Muscle of leg (tissue), 16 donors: ENCODE results near the gene CBX6. TPM values are rescaled to one million over a fixed set of nuclear protein-coding genes. Genes with fewer than 3 reads are reported as not detected.
"Not testable (repeated sequence)": the region's sequence is repeated elsewhere in the genome, so short reads cannot be mapped to it uniquely, and the experiment has no call there.

ENCODE experiments used
- DNase-seq: peaks from one replicate; pipeline ENCODE4 v3.0.0; 2013
- H3K27ac ChIP-seq: one replicate; pipeline ENCODE4 v1.5.1; 2013; ENCODE audit warnings: mild to moderate bottlenecking, low read length, control low read depth
- H3K27me3 ChIP-seq: one replicate; pipeline ENCODE4 v1.6.1; 2013; ENCODE audit warnings: low read length; ENCODE audit not compliant: control insufficient read depth, insufficient read depth
- H3K36me3 ChIP-seq: one replicate; pipeline ENCODE4 v1.6.1; 2013; ENCODE audit warnings: low read length; ENCODE audit not compliant: control insufficient read depth, insufficient read depth
- H3K4me1 ChIP-seq: one replicate; pipeline ENCODE4 v1.6.1; 2013; ENCODE audit warnings: low read length; ENCODE audit not compliant: control insufficient read depth, insufficient read depth
- H3K4me3 ChIP-seq: one replicate; pipeline ENCODE4 v1.5.1; 2013; ENCODE audit warnings: low read length, control low read depth
- H3K9me3 ChIP-seq: replicated peaks from 2 replicates; pipeline ENCODE4 v1.6.1; 2013; ENCODE audit warnings: low read depth, low read length; ENCODE audit not compliant: control insufficient read depth
- WGBS: methylation state at CpG from one replicate; pipeline ENCODE4 v1.1.5; 2013; ENCODE audit warnings: missing lambda C conversion rate; ENCODE audit not compliant: insufficient coverage; 5-methylcytosine and 5-hydroxymethylcytosine counted together
- long read RNA-seq, 11 donors: transcript quantifications; one replicate each; lab custom pipeline, GENCODE V29; 2026
- polyA plus RNA-seq, 8 donors: library from polyadenylated mRNA; unstranded; fragments of 120-200 nt; gene quantifications; one replicate each; pipeline versions ENCODE4 v1.2.1 to v1.2.3, GENCODE V29; 2013; ENCODE audit warnings: inconsistent platforms in 1 of 8, low replicate concordance in 1 of 8; ENCODE audit not compliant: insufficient read length in 8 of 8, insufficient read depth in 1 of 8
- total RNA-seq: library from RNA; stranded (reverse); fragments of 120-200 nt; gene quantifications from one replicate; pipeline ENCODE4 v1.2.4, GENCODE V29; 2013

Gene CBX6
- total RNA-seq (24.9 TPM), polyA plus RNA-seq (10 to 100 TPM; 27.6 to 51.8 (median 34.8) TPM)
- long read RNA-seq, donor 1, full-length matches to known transcripts: 2 of 2 reads
- long read RNA-seq, donor 1, partial matches to known transcripts: 0 of 2 reads
- long read RNA-seq, donor 1, other reads (novel, unspliced or antisense): 0 of 2 reads
- long read RNA-seq, donor 2, full-length matches to known transcripts: 1 of 1 reads
- long read RNA-seq, donor 2, partial matches to known transcripts: 0 of 1 reads
- long read RNA-seq, donor 2, other reads (novel, unspliced or antisense): 0 of 1 reads
- long read RNA-seq, donor 3, full-length matches to known transcripts: 7 of 7 reads
- long read RNA-seq, donor 3, partial matches to known transcripts: 0 of 7 reads
- long read RNA-seq, donor 3, other reads (novel, unspliced or antisense): 0 of 7 reads
- long read RNA-seq, donor 4, full-length matches to known transcripts: 6 of 6 reads
- long read RNA-seq, donor 4, partial matches to known transcripts: 0 of 6 reads
- long read RNA-seq, donor 4, other reads (novel, unspliced or antisense): 0 of 6 reads
- long read RNA-seq, donor 5, full-length matches to known transcripts: 17 of 17 reads
- long read RNA-seq, donor 5, partial matches to known transcripts: 0 of 17 reads
- long read RNA-seq, donor 5, other reads (novel, unspliced or antisense): 0 of 17 reads
- long read RNA-seq, donor 6, full-length matches to known transcripts: 8 of 14 reads
- long read RNA-seq, donor 6, partial matches to known transcripts: 6 of 14 reads
- long read RNA-seq, donor 6, other reads (novel, unspliced or antisense): 0 of 14 reads
- long read RNA-seq, donor 7, full-length matches to known transcripts: 7 of 7 reads
- long read RNA-seq, donor 7, partial matches to known transcripts: 0 of 7 reads
- long read RNA-seq, donor 7, other reads (novel, unspliced or antisense): 0 of 7 reads
- long read RNA-seq, donor 8, full-length matches to known transcripts: 2 of 2 reads
- long read RNA-seq, donor 8, partial matches to known transcripts: 0 of 2 reads
- long read RNA-seq, donor 8, other reads (novel, unspliced or antisense): 0 of 2 reads
- long read RNA-seq, donor 9, full-length matches to known transcripts: 4 of 4 reads
- long read RNA-seq, donor 9, partial matches to known transcripts: 0 of 4 reads
- long read RNA-seq, donor 9, other reads (novel, unspliced or antisense): 0 of 4 reads
- long read RNA-seq, donor 10, full-length matches to known transcripts: 4 of 4 reads
- long read RNA-seq, donor 10, partial matches to known transcripts: 0 of 4 reads
- long read RNA-seq, donor 10, other reads (novel, unspliced or antisense): 0 of 4 reads
- long read RNA-seq, donor 11, full-length matches to known transcripts: 9 of 9 reads
- long read RNA-seq, donor 11, partial matches to known transcripts: 0 of 9 reads
- long read RNA-seq, donor 11, other reads (novel, unspliced or antisense): 0 of 9 reads

- Histone ChIP-seq H3K36me3 (peaks cover 25% of the 10 kb centered on the region), H3K4me1 (peaks cover 32% of the 10 kb centered on the region), H3K27me3 (peaks cover 9% of the 10 kb centered on the region), H3K9me3 (no peaks in the 10 kb centered on the region), H3K27ac (peak within 1 kb of the TSS; percentile 97), H3K4me3 (peak within 1 kb of the TSS; percentile 86)
- WGBS: under 1% methylated on average over 58 of the region's 73 CpGs
- peak; percentile 99 for DNase-seq
Measured at GRCh38 chr22:38872172-38872830, at the start of gene CBX6. Gene CBX6, minus strand, starts transcription at chr22:38872216. Its CDS starts 26 bp downstream, at chr22:38872190.

GRCh38 chr22:38921806-38922205, 49.8 kb upstream of the CBX6 start:
- WGBS: 100% methylated on average over 2 of the region's 4 CpGs
- H3K4me1 ChIP-seq: peaks cover 16% of the 10 kb centered on the region
- no peak for DNase-seq
- H3K4me3 ChIP-seq: no peak overlapping the region
- H3K9me3 ChIP-seq: no peaks in the 10 kb centered on the region
- H3K27ac ChIP-seq: no peak overlapping the region
- H3K27me3 ChIP-seq: peaks cover 21% of the 10 kb centered on the region
- no peaks in the 10 kb centered on the region for H3K36me3 ChIP-seq

GRCh38 chr22:38921120-38921519, 49.1 kb upstream of the CBX6 start:
- Histone ChIP-seq H3K4me1 (peaks cover 16% of the 10 kb centered on the region), H3K4me3 (no peak overlapping the region), H3K36me3 (no peaks in the 10 kb centered on the region), H3K9me3 (no peaks in the 10 kb centered on the region), H3K27ac (no peak overlapping the region), H3K27me3 (peaks cover 26% of the 10 kb centered on the region)
- 47% methylated on average over 6 of the region's 6 CpGs for WGBS
- DNase-seq: no peak

GRCh38 chr22:38919631-38920190, 47.7 kb upstream of the CBX6 start:
- Histone ChIP-seq H3K4me1 (peaks cover 16% of the 10 kb centered on the region), H3K27ac (no peak overlapping the region), H3K4me3 (no peak overlapping the region), H3K27me3 (peaks cover 24% of the 10 kb centered on the region), H3K9me3 (no peaks in the 10 kb centered on the region), H3K36me3 (no peaks in the 10 kb centered on the region)
- no peak for DNase-seq
- no CpG with 5 or more reads among the region's 1 CpG for WGBS

GRCh38 chr22:38911434-38911833, 39.4 kb upstream of the CBX6 start:
- H3K27ac ChIP-seq: no peak overlapping the region
- WGBS: no CpG with 5 or more reads among the region's 1 CpG
- DNase-seq: no peak

DNA sequence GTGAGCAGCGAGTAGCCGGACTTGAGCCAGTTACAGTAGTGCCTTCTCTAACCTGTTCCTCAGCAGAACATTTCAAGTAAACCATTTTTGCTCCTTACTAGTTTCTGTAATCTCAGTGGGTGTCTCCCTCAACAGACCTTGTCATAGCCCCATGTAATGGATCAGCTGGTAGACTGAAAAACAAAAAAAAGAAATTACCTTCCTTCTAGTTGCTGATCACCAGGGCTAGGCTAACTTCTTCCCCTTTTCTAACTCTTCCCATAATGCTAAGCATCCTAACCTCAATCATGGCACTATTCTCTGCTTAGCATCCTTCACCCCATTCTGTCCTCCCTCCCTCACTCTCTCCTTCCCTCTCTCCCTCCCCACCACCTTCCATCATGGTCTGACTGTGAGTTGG, 35.8 kb upstream of the CBX6 start:
- Histone ChIP-seq H3K36me3 (no peaks in the 10 kb centered on the region), H3K4me1 (no peaks in the 10 kb centered on the region), H3K4me3 (no peak overlapping the region), H3K9me3 (peaks cover 2% of the 10 kb centered on the region), H3K27me3 (no peaks in the 10 kb centered on the region), H3K27ac (no peak overlapping the region)
- no CpG with 5 or more reads among the region's 2 CpGs for WGBS
- DNase-seq: no peak

More at GRCh38 chr22:38911434-38911833, 39.4 kb upstream of the CBX6 start:
- peaks cover 6% of the 10 kb centered on the region for H3K27me3 ChIP-seq
- no peaks in the 10 kb centered on the region for H3K36me3 ChIP-seq
- H3K9me3 ChIP-seq: no peaks in the 10 kb centered on the region
- H3K4me1 ChIP-seq: no peaks in the 10 kb centered on the region
- H3K4me3 ChIP-seq: no peak overlapping the region

- H3K27me3 ChIP-seq: no peaks in the 10 kb centered on the region
- no peak overlapping the region for H3K27ac ChIP-seq
- WGBS: no CpG with 5 or more reads among the region's 3 CpGs
- no peaks in the 10 kb centered on the region for H3K36me3 ChIP-seq
- H3K4me1 ChIP-seq: no peaks in the 10 kb centered on the region
- H3K9me3 ChIP-seq: peaks cover 2% of the 10 kb centered on the region
- no peak overlapping the region for H3K4me3 ChIP-seq
- DNase-seq: no peak
Measured at GRCh38 chr22:38906052-38906451, 34.0 kb upstream of the CBX6 start.

GRCh38 chr22:38904052-38904617, 32.1 kb upstream of the CBX6 start:
- DNase-seq, H3K9me3 ChIP-seq, H3K27ac ChIP-seq, H3K36me3 ChIP-seq, H3K27me3 ChIP-seq, H3K4me1 ChIP-seq, H3K4me3 ChIP-seq: not testable (repeated sequence)
- WGBS: 90% methylated on average over 1 of the region's 5 CpGs
